GM13977 (cell line): ENCODE results near the gene ABHD12.

ENCODE experiments used
- DNase-seq: peaks from one replicate; pipeline ENCODE4 v3.0.0; 2012; ENCODE audit warnings: low spot score
- CTCF ChIP-seq: IDR thresholded peaks from 2 replicates; pipeline ENCODE4 v1.5.1; 2012; ENCODE audit warnings: mild to moderate bottlenecking, control low read depth; ENCODE audit not compliant: insufficient read depth; ENCODE audit errors: extremely low read depth, missing control alignments
- in situ Hi-C: fragments of 300-500 bp; cut with MboI; formaldehyde crosslinking; loops from one replicate; pipeline ENCODE4 v1.12.0; 2022; ENCODE audit warnings: low sequenced_read_pairs, low pct_unique_long_range_greater_than_20kb, mixed read lengths, inconsistent platforms; ENCODE audit not compliant: unreplicated experiment

The ABHD12 gene

GRCh38 chr20:25390538-25391528 is at the start of gene ABHD12:
ABHD12 (minus strand) TSS chr20:25390835; CDS start chr20:25390703, 132 bp downstream.
- in situ Hi-C loops, result loop anchor here (10.0 kb wide), 1 partner anchor 96 kb away; no protein-coding TSS in a partner anchor
- DNase-seq, result peak; percentile 97
- peak; percentile 25 for TF ChIP-seq CTCF

GRCh38 chr20:25439328-25439727 is 48.7 kb upstream of the ABHD12 start:
- DNase-seq, result no peak
- no peak for TF ChIP-seq CTCF
- in situ Hi-C loops, result no loop called here

- no peak for DNase-seq
- TF ChIP-seq CTCF, result no peak
- in situ Hi-C loops, result no loop called here
Observed at GRCh38 chr20:25437153-25437581, 46.5 kb upstream of the ABHD12 start.

- DNase-seq, result no peak
- in situ Hi-C loops, result loop anchor here (25.0 kb wide), 1 partner anchor 437 kb away; the partner anchor contains the start of gene APMAP
- no peak for TF ChIP-seq CTCF
Observed at GRCh38 chr20:25424536-25424935, 33.9 kb upstream of the ABHD12 start.

- no peak for DNase-seq
- TF ChIP-seq CTCF, result no peak
- in situ Hi-C loops, result loop anchor here (25.0 kb wide), 1 partner anchor 435 kb away; the partner anchor contains the start of gene APMAP
Observed at GRCh38 chr20:25422032-25422431, 31.4 kb upstream of the ABHD12 start.

GRCh38 chr20:25421102-25421501 is 30.5 kb upstream of the ABHD12 start:
- TF ChIP-seq CTCF, result no peak
- no peak for DNase-seq
- in situ Hi-C loops, result loop anchor here (25.0 kb wide), 1 partner anchor 434 kb away; the partner anchor contains the start of gene APMAP
